Natural killer cell treated with Interleukin-12 subunit alpha and Interleukin-12 subunit beta and Interleukin-15 and Interleukin-18, amount 100 ng/mL, for 72 hours (primary cell): ENCODE results near the gene ZFP62. TPM values are rescaled to one million over a fixed set of nuclear protein-coding genes. Genes with fewer than 3 reads are reported as not detected.
"Not testable (repeated sequence)": the region's sequence is repeated elsewhere in the genome, so short reads cannot be mapped to it uniquely, and the experiment has no call there.

ENCODE experiments used
- ATAC-seq, 2 donors: fragments of 150-1000 bp; cut with Tn5 transposase in 1 of 2; sonication (Bioruptor Pico), chemical (Tn5 transposase) in 1 of 2; 2 replicates each; pipeline ENCODE4 v1.10.0; 2021
- DNase-seq: peaks from one replicate; pipeline ENCODE4 v3.0.0; 2022; ENCODE audit warnings: low spot score
- H3K27ac Mint-ChIP-seq, 2 donors: 1 replicate in 1 of 2; 2 replicates in 1 of 2; pipeline ENCODE4 v1.8.0; 2022; ENCODE audit warnings: mixed read lengths in 2 of 2, mild to moderate bottlenecking in 1 of 2, moderate library complexity in 1 of 2
- H3K27me3 Mint-ChIP-seq, 2 donors: 1 replicate in 1 of 2; 2 replicates in 1 of 2; pipeline ENCODE4 v1.8.0; 2022; ENCODE audit warnings: mixed read lengths in 2 of 2
- H3K36me3 Mint-ChIP-seq: one replicate; pipeline ENCODE4 v1.8.0; 2022; ENCODE audit warnings: mixed read lengths
- H3K4me1 Mint-ChIP-seq, 2 donors: 1 replicate in 1 of 2; 2 replicates in 1 of 2; pipeline ENCODE4 v1.8.0; 2022; ENCODE audit warnings: low read depth in 2 of 2, mixed read lengths in 2 of 2, mild to moderate bottlenecking in 1 of 2
- H3K4me3 Mint-ChIP-seq: one replicate; pipeline ENCODE4 v1.8.0; 2022; ENCODE audit warnings: mixed read lengths
- H3K9me3 Mint-ChIP-seq: 2 replicates; pipeline ENCODE4 v1.8.0; 2022; ENCODE audit warnings: mixed read lengths
- total RNA-seq, 2 donors: library from RNA; stranded (reverse); gene quantifications; one replicate each; pipeline ENCODE4 v1.2.3, GENCODE V29; 2022

The ZFP62 gene
- total RNA-seq = 10 to 100 TPM; 17.5 to 21.7 TPM

DNA sequence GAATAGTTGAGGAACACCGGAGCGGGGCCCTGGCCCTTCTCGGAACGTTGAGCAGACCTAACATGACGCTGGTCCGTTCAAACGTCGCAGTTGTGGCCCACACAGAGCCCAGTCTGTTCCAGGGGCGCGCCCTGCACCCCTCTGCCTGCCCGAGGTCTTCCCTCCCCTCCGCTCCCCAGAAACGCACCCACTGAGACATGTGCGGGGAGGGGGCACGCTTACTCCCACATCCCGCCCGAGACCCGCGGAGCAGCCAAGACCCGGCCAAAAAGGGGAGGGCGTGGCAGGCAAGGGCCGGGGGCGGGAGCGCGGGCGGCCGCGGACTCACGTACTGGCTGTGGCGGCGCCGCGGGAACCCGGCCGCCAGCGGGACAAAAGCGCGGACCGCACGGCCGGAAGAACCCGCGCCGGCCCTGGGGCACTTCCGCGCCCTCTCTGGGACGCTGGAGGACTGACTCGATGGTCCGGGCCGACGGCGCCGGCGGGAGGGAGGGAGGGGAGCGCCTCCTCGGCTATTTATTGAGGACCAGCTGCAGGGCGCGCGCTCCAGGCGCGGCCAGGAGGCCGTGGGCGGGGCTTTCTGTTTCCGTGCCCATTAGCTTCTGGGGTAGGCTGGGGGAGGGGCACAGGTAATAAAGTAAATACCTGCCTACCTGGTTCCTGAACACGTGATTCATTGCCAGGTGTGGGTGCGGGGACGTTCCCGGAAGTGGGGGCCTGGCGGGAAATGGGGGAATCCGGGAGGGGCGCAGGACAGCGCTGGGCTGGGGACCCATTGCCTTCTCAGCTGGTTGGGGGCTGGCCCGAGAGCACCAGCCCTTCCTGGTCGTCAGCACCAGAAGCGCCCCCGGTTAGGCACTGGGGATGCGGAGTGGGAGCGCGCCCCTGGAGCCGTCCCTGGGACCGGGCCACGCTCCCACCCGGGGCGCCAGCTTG, at the start of gene ZFP62:
Gene ZFP62, minus strand, starts transcription at position 390 of the 936 bp plus-strand sequence. Its CDS starts 57 bp downstream, at position 333.
- Mint-ChIP-seq H3K4me3 (peak within 1 kb of the TSS; percentile 94), H3K27ac (peak within 1 kb of the TSS; percentile 72 to 81), H3K27me3 (peaks cover 0 to 8% of the 10 kb centered on the region in 2 donors), H3K36me3 (peaks cover under 1% of the 10 kb centered on the region), H3K9me3 (no peaks in the 10 kb centered on the region), H3K4me1 (peaks cover 13 to 19% of the 10 kb centered on the region in 2 donors)
- ATAC-seq (peak; percentile 97), DNase-seq (peak; percentile 92)

- Mint-ChIP-seq H3K27ac (no peak overlapping the region), H3K4me1 (no peaks in the 10 kb centered on the region), H3K27me3 (peaks cover 25 to 26% of the 10 kb centered on the region in 2 donors), H3K9me3 (no peaks in the 10 kb centered on the region), H3K36me3 (no peaks in the 10 kb centered on the region), H3K4me3 (no peak overlapping the region)
- no peak for ATAC-seq
- DNase-seq = no peak
These were observed 49.7 kb upstream of the ZFP62 start for GRCh38 chr5:180910735-180911134.

GRCh38 chr5:180910182-180910581, 49.1 kb upstream of the ZFP62 start:
- no peaks in the 10 kb centered on the region for H3K9me3 Mint-ChIP-seq
- ATAC-seq (no peak), DNase-seq (no peak)
- no peaks in the 10 kb centered on the region for H3K36me3 Mint-ChIP-seq
- no peak overlapping the region for H3K4me3 Mint-ChIP-seq
- peaks cover 20 to 21% of the 10 kb centered on the region in 2 donors for H3K27me3 Mint-ChIP-seq
- H3K27ac Mint-ChIP-seq = no peak overlapping the region
- no peaks in the 10 kb centered on the region for H3K4me1 Mint-ChIP-seq

GRCh38 chr5:180909782-180910181, 48.7 kb upstream of the ZFP62 start:
- ATAC-seq (no peak), DNase-seq (no peak)

DNA sequence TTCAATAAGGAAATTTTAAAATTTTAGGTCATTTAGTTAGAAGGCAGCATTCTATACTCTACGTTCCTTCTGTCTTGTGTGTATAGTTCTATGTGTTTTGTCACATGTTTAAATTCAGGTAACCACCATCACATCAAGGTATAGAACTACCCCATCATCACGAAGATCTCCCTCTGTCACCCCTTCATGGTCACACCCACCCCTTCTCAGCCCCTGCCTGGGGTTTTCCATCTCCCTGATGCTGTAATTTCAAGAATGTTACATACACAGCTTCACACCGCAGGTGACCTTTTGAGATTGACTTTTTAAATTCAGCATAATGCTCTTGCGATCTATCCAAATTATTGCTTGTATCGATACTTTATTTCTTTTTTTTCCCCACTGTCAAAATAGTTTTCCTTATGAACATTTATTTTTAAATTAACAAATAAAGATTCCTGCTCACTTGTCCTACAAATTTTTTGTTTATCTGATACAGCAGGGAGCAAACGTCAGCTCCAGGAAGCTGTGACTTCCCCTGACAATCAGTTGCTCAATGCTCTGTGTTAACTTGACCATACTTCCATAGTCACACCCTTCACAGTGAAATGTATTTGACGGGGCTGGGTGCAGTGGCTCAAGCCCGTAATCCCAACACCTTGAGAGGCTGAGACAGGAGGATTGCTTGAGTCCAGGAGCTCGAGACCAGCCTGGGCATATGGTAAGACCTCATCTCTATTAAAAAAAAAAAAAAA, 48.1 kb upstream of the ZFP62 start:
- DNase-seq (no peak), ATAC-seq (no peak)
- no peaks in the 10 kb centered on the region for H3K36me3 Mint-ChIP-seq
- no peaks in the 10 kb centered on the region for H3K4me1 Mint-ChIP-seq
- H3K27ac Mint-ChIP-seq = no peak overlapping the region
- no peaks in the 10 kb centered on the region for H3K9me3 Mint-ChIP-seq
- peaks cover 19 to 20% of the 10 kb centered on the region in 2 donors for H3K27me3 Mint-ChIP-seq
- no peak overlapping the region for H3K4me3 Mint-ChIP-seq

More at GRCh38 chr5:180909782-180910181, 48.7 kb upstream of the ZFP62 start:
- Mint-ChIP-seq H3K27ac (no peak overlapping the region), H3K4me3 (no peak overlapping the region), H3K36me3 (no peaks in the 10 kb centered on the region), H3K9me3 (no peaks in the 10 kb centered on the region), H3K27me3 (peaks cover 19 to 20% of the 10 kb centered on the region in 2 donors), H3K4me1 (no peaks in the 10 kb centered on the region)

DNA sequence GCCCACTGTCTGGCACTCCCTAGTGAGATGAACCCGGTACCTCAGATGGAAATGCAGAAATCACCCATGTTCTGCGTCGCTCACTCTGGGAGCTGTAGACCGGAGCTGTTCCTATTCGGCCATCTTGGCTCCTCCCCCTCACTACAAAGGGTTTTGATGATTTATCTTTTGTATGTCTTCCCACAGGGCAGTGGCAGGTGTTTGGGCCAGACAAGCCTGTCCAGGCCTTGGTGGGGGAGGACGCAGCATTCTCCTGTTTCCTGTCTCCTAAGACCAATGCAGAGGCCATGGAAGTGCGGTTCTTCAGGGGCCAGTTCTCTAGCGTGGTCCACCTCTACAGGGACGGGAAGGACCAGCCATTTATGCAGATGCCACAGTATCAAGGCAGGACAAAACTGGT, 47.3 kb upstream of the ZFP62 start:
- DNase-seq (no peak), ATAC-seq (no peak)
- no peaks in the 10 kb centered on the region for H3K36me3 Mint-ChIP-seq
- H3K9me3 Mint-ChIP-seq = no peaks in the 10 kb centered on the region
- no peak overlapping the region for H3K27ac Mint-ChIP-seq
- H3K27me3 Mint-ChIP-seq = peaks cover 19 to 20% of the 10 kb centered on the region in 2 donors
- no peaks in the 10 kb centered on the region for H3K4me1 Mint-ChIP-seq
- H3K4me3 Mint-ChIP-seq = no peak overlapping the region

- Mint-ChIP-seq H3K27ac (no peak overlapping the region), H3K4me1 (no peaks in the 10 kb centered on the region), H3K27me3 (peaks cover 0 to 10% of the 10 kb centered on the region in 2 donors), H3K9me3 (no peaks in the 10 kb centered on the region), H3K36me3 (no peaks in the 10 kb centered on the region), H3K4me3 (no peak overlapping the region)
- ATAC-seq = no peak
- DNase-seq = no peak
These were observed 40.4 kb upstream of the ZFP62 start for GRCh38 chr5:180901319-180902009.

DNA sequence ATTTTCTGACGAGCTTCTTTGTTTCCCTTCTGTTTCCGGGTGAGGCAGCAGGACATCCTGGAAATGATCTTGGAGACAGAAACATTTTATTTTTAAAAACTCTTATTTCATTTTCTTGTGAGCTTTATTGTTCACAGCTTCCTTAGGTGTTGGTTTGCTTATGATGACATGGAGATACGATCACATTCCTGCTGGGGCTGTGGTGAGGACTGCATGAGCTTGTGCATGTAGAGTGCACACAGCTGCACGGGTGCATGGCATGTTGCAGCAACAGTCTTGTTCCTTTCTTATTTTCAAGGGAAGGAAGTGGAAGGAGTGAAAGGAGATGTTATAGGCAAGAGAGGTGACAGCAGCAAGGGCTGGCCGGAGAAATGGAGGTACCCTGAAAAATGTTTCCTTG, 39.1 kb upstream of the ZFP62 start:
- peaks cover 0 to 10% of the 10 kb centered on the region in 2 donors for H3K27me3 Mint-ChIP-seq
- no peaks in the 10 kb centered on the region for H3K4me1 Mint-ChIP-seq
- no peaks in the 10 kb centered on the region for H3K9me3 Mint-ChIP-seq
- H3K27ac Mint-ChIP-seq = no peak overlapping the region
- no peak overlapping the region for H3K4me3 Mint-ChIP-seq
- no peaks in the 10 kb centered on the region for H3K36me3 Mint-ChIP-seq
- ATAC-seq (no peak), DNase-seq (no peak)

- ATAC-seq (no peak), DNase-seq (no peak)
- Mint-ChIP-seq H3K27ac (no peak within 1 kb of the TSS), H3K4me3 (no peak within 1 kb of the TSS), H3K36me3 (no peaks in the 10 kb centered on the region), H3K9me3 (no peaks in the 10 kb centered on the region), H3K27me3 (peaks cover 6 to 13% of the 10 kb centered on the region in 2 donors), H3K4me1 (no peaks in the 10 kb centered on the region)
These were observed 37.7 kb upstream of the ZFP62 start, which contains the start of gene BTNL8 for GRCh38 chr5:180898621-180899246. Gene BTNL8 (plus strand): TSS chr5:180899159. CDS start chr5:180899311, 152 bp downstream.

GRCh38 chr5:180895330-180895729, 34.3 kb upstream of the ZFP62 start:
- DNase-seq, H3K9me3 Mint-ChIP-seq, H3K4me1 Mint-ChIP-seq, H3K36me3 Mint-ChIP-seq, H3K27ac Mint-ChIP-seq, ATAC-seq, H3K4me3 Mint-ChIP-seq: not testable (repeated sequence)
- peaks cover 32 to 40% of the 10 kb centered on the region in 2 donors for H3K27me3 Mint-ChIP-seq

DNA sequence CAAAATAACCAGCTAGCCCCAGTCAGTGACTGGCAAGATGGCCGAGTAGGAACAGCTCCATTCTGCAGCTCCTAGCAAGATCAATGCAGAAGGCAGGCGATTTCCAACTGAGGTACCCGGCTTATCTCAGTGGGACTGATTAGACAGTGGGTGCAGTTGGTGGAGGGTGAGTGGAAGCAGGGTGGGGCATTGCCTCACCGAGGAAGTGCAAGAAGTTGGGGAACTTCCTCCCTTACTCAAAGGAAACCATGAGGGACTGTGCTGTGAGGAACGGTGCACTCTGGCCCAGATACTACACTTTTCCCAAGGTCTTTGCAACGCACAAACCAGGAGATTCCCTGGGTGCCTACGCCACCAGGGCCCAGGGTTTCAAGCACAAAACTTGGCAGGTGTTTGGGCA, 28.3 kb upstream of the ZFP62 start:
- DNase-seq = no peak
- Mint-ChIP-seq H3K36me3 (peaks cover 4% of the 10 kb centered on the region), H3K27me3 (peaks cover 43 to 64% of the 10 kb centered on the region in 2 donors), H3K4me3 (no peak overlapping the region), H3K27ac (no peak overlapping the region), H3K4me1 (no peaks in the 10 kb centered on the region), H3K9me3 (no peaks in the 10 kb centered on the region)
- ATAC-seq = no peak

DNA sequence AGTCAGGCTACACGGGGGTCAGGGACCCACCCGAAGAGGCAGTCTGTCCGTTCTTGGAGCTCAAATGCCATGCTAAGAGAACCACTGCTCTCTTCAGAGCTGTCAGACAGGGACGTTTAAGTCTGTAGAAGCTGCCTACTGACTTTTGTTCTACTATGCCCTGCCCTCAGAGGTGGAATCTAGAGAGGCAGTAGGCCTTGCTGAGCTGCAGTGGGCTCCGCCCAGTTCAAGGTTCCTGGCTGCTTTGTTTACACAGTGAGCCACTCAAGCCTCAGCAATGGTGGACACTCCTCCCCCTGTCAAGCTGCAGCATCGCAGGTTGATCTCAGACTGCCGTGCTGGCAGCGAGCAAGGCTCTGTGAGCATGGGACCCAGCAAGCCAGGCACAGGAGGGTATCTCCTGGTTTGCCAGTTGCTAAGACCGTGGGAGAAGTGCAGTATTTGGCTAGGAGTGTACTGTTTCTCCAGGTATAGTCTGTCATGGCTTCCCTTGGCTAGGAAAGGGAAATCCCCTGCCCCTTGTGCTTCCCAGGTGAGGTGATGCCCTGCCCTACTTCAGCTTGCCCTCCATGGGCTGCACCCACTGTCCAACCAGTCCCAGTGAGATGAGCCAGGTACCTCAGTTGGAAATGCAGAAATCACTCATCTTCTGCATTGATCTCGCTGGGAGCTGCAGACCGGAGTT, 24.9 kb upstream of the ZFP62 start:
- not testable (repeated sequence) for DNase-seq, H3K4me1 Mint-ChIP-seq, H3K36me3 Mint-ChIP-seq, H3K27ac Mint-ChIP-seq, ATAC-seq, H3K9me3 Mint-ChIP-seq, H3K4me3 Mint-ChIP-seq
- peaks cover 48 to 65% of the 10 kb centered on the region in 2 donors for H3K27me3 Mint-ChIP-seq
